Natural killer cell (primary cell): Measurements from ENCODE around the gene SCN3A. TPM values are rescaled to one million over a fixed set of nuclear protein-coding genes. Genes with fewer than 3 reads are reported as not detected.

ENCODE experiments used
- ATAC-seq, 3 donors: fragments of 150-1000 bp in 2 of 3; fragments of 200-7000 bp in 1 of 3; cut with Tn5 transposase; 1 replicate in 1 of 3; 2 replicates in 2 of 3; pipeline ENCODE4 v1.10.0; 2021; ENCODE audit warnings: mild to moderate bottlenecking in 2 of 3, moderate library complexity in 2 of 3
- DNase-seq, 2 donors: peaks; one replicate each; pipeline versions ENCODE4 v3.0.0 to v3.0.0-alpha.2; 2013 to 2021; ENCODE audit warnings: mixed read lengths in 1 of 2
- H3K27ac ChIP-seq: one replicate; pipeline ENCODE4 v1.5.1; 2013; ENCODE audit warnings: mild to moderate bottlenecking, low read length
- H3K27me3 ChIP-seq: one replicate; pipeline ENCODE4 v1.6.1; 2013; ENCODE audit warnings: low read length; ENCODE audit not compliant: control insufficient read depth, insufficient read depth
- H3K36me3 ChIP-seq: one replicate; pipeline ENCODE4 v1.6.1; 2013; ENCODE audit warnings: low read length; ENCODE audit not compliant: control insufficient read depth, insufficient read depth
- H3K4me1 ChIP-seq: one replicate; pipeline ENCODE4 v1.6.1; 2013; ENCODE audit warnings: low read length; ENCODE audit not compliant: control insufficient read depth, insufficient read depth
- H3K4me3 ChIP-seq: one replicate; pipeline ENCODE4 v1.5.1; 2013; ENCODE audit warnings: low read length
- H3K9me3 ChIP-seq: one replicate; pipeline ENCODE4 v1.6.1; 2013; ENCODE audit warnings: low read length; ENCODE audit not compliant: control insufficient read depth, insufficient read depth
- H3K27ac Mint-ChIP-seq, 2 donors: one replicate each; pipeline ENCODE4 v1.8.0; 2022; ENCODE audit warnings: mild to moderate bottlenecking in 2 of 2, mixed read lengths in 2 of 2, moderate library complexity in 1 of 2
- H3K27me3 Mint-ChIP-seq, 2 donors: one replicate each; pipeline ENCODE4 v1.8.0; 2022; ENCODE audit warnings: low read depth in 2 of 2, mixed read lengths in 2 of 2
- H3K36me3 Mint-ChIP-seq: one replicate; pipeline ENCODE4 v1.8.0; 2022; ENCODE audit warnings: mixed read lengths
- H3K4me1 Mint-ChIP-seq, 2 donors: one replicate each; pipeline ENCODE4 v1.8.0; 2022; ENCODE audit warnings: mixed read lengths in 2 of 2
- H3K4me3 Mint-ChIP-seq: one replicate; pipeline ENCODE4 v1.8.0; 2022; ENCODE audit warnings: mild to moderate bottlenecking, moderate library complexity, mixed read lengths
- H3K9me3 Mint-ChIP-seq, 2 donors: one replicate each; pipeline ENCODE4 v1.8.0; 2022; ENCODE audit warnings: mixed read lengths in 2 of 2
- CTCF ChIP-seq: fragments of 200-600 bp; IDR thresholded peaks from one replicate; pipeline ENCODE4 v1.8.0; 2022; ENCODE audit warnings: antibody characterized with exemption
- WGBS: methylation state at CpG from one replicate; pipeline ENCODE4 v1.1.7; 2013; ENCODE audit warnings: missing lambda C conversion rate; ENCODE audit not compliant: insufficient coverage; 5-methylcytosine and 5-hydroxymethylcytosine counted together
- intact Hi-C: fragments of 100-400 bp; cut with micrococcal nuclease; formaldehyde crosslinking; loops from one replicate; pipeline ENCODE4 v1.14.2; 2022
- total RNA-seq, 4 donors: library from RNA; stranded (reverse); fragments of 120-200 nt in 1 of 4; gene quantifications; one replicate each; pipeline versions ENCODE4 v1.2.3 to v1.2.4, GENCODE V29; 2013 to 2022

Gene SCN3A
- total RNA-seq, 3 donors from 2014 or later (not counting 1 experiment from before 2014, with no cell fraction given), result 0.05 to 0.58 TPM; not detected in 1

- no peak for TF ChIP-seq CTCF
- H3K9me3 ChIP-seq, result no peaks in the 10 kb centered on the region
- intact Hi-C loops, result no loop called here
- DNase-seq (no peak), ATAC-seq (no peak)
- no peaks in the 10 kb centered on the region for H3K27me3 Mint-ChIP-seq
- H3K9me3 Mint-ChIP-seq, result no peaks in the 10 kb centered on the region
- H3K4me3 ChIP-seq, result no peak overlapping the region
- WGBS, result 74% methylated on average over 1 of the region's 1 CpG
- H3K36me3 Mint-ChIP-seq, result no peaks in the 10 kb centered on the region
- H3K27ac ChIP-seq, result no peak overlapping the region
- no peak overlapping the region for H3K27ac Mint-ChIP-seq
- H3K4me1 Mint-ChIP-seq, result no peaks in the 10 kb centered on the region
- no peaks in the 10 kb centered on the region for H3K4me1 ChIP-seq
- no peak overlapping the region for H3K4me3 Mint-ChIP-seq
- H3K36me3 ChIP-seq, result no peaks in the 10 kb centered on the region
- H3K27me3 ChIP-seq, result no peaks in the 10 kb centered on the region
Measured at GRCh38 chr2:165208094-165208493, 4.2 kb upstream of the SCN3A start.

- DNase-seq (no peak), ATAC-seq (no peak)
- Histone ChIP-seq H3K9me3 (no peaks in the 10 kb centered on the region), H3K36me3 (no peaks in the 10 kb centered on the region), H3K4me1 (no peaks in the 10 kb centered on the region), H3K27me3 (no peaks in the 10 kb centered on the region), H3K27ac (no peak overlapping the region), H3K4me3 (no peak overlapping the region)
- Mint-ChIP-seq H3K36me3 (no peaks in the 10 kb centered on the region), H3K27me3 (no peaks in the 10 kb centered on the region), H3K4me1 (no peaks in the 10 kb centered on the region), H3K9me3 (no peaks in the 10 kb centered on the region), H3K4me3 (no peak overlapping the region), H3K27ac (no peak overlapping the region)
- intact Hi-C loops, result no loop called here
- WGBS, result 74% methylated on average over 2 of the region's 2 CpGs
- no peak for TF ChIP-seq CTCF
Measured at GRCh38 chr2:165205865-165206264, 2.0 kb upstream of the SCN3A start.

GRCh38 chr2:165202239-165202638, 1.6 kb downstream of the SCN3A start:
- Mint-ChIP-seq H3K36me3 (no peaks in the 10 kb centered on the region), H3K27ac (no peak overlapping the region), H3K9me3 (no peaks in the 10 kb centered on the region), H3K4me3 (no peak overlapping the region), H3K4me1 (no peaks in the 10 kb centered on the region), H3K27me3 (no peaks in the 10 kb centered on the region)
- DNase-seq, result no peak
- TF ChIP-seq CTCF, result no peak
- H3K4me1 ChIP-seq, result no peaks in the 10 kb centered on the region
- intact Hi-C loops, result no loop called here
- no CpG with 5 or more reads among the region's 1 CpG for WGBS
- no peaks in the 10 kb centered on the region for H3K36me3 ChIP-seq
- no peaks in the 10 kb centered on the region for H3K9me3 ChIP-seq
- no peak for ATAC-seq
- no peak overlapping the region for H3K27ac ChIP-seq
- H3K27me3 ChIP-seq, result no peaks in the 10 kb centered on the region
- H3K4me3 ChIP-seq, result no peak overlapping the region

GRCh38 chr2:165198181-165198580, 5.7 kb downstream of the SCN3A start:
- no peaks in the 10 kb centered on the region for H3K4me1 ChIP-seq
- DNase-seq, result no peak

More at GRCh38 chr2:165198181-165198580, 5.7 kb downstream of the SCN3A start:
- Histone ChIP-seq H3K36me3 (no peaks in the 10 kb centered on the region), H3K27me3 (no peaks in the 10 kb centered on the region), H3K9me3 (no peaks in the 10 kb centered on the region), H3K27ac (no peak overlapping the region), H3K4me3 (no peak overlapping the region)
- Mint-ChIP-seq H3K36me3 (no peaks in the 10 kb centered on the region), H3K27me3 (no peaks in the 10 kb centered on the region), H3K27ac (no peak overlapping the region), H3K4me1 (no peaks in the 10 kb centered on the region), H3K9me3 (no peaks in the 10 kb centered on the region), H3K4me3 (no peak overlapping the region)
- TF ChIP-seq CTCF, result no peak
- WGBS, result 88% methylated on average over 2 of the region's 2 CpGs
- ATAC-seq, result no peak
- intact Hi-C loops, result no loop called here
